Measurements from ENCODE around the gene PMIS2.

PMIS2 gene

DNA sequence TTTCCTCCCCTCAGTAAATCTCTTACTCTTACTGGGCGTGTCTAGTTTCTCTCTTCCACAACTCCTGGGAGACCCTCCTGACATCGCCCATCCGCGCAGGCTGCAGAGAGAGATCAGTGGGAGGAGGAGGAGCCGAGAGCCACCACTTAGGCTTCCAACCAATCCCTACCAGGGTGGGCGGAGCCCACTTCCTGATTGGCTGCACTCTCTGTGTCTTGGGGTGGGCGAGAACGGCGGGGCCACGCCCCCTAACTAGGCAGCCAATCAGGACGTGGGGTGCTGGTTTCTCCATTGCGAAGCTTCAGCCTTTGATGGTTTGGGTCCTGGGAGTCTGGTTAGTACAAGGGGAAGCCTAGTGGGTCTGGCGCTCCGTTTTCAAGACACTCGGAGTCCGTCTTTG, at the start of gene PMIS2:
Gene PMIS2 (plus strand): TSS at position 326 of the 400 bp plus-strand sequence. CDS start 87 bp downstream, outside the sequence.
- no peak for TF ChIP-seq CTCF (IDR thresholded peaks at IDR 0.05)
- DNase-seq (ENCODE audit: low spot score), result no peak
- H3K27ac ChIP-seq, result no peak within 1 kb of the TSS
- no peak within 1 kb of the TSS for H3K4me3 ChIP-seq

- Histone ChIP-seq H3K4me3 (no peak overlapping the region), H3K27ac (no peak overlapping the region)
- TF ChIP-seq CTCF (IDR thresholded peaks at IDR 0.05), result no peak
- no peak for DNase-seq (ENCODE audit: low spot score)
Measured at GRCh38 chr19:35539314-35539713, 46.7 kb upstream of the PMIS2 start.

GRCh38 chr19:35539850-35540249, 46.1 kb upstream of the PMIS2 start:
- H3K4me3 ChIP-seq, result no peak overlapping the region
- no peak for TF ChIP-seq CTCF (IDR thresholded peaks at IDR 0.05)
- DNase-seq (ENCODE audit: low spot score), result no peak
- H3K27ac ChIP-seq, result no peak overlapping the region

- TF ChIP-seq CTCF (IDR thresholded peaks at IDR 0.05), result no peak
- no peak overlapping the region for H3K27ac ChIP-seq
- DNase-seq (ENCODE audit: low spot score), result no peak
- H3K4me3 ChIP-seq, result no peak overlapping the region
Measured at GRCh38 chr19:35540356-35540927, 45.5 kb upstream of the PMIS2 start.

- Histone ChIP-seq H3K27ac (no peak overlapping the region), H3K4me3 (no peak overlapping the region)
- DNase-seq (ENCODE audit: low spot score), result no peak
- TF ChIP-seq CTCF (IDR thresholded peaks at IDR 0.05), result no peak
Measured at GRCh38 chr19:35542209-35542608, 43.8 kb upstream of the PMIS2 start.

DNA sequence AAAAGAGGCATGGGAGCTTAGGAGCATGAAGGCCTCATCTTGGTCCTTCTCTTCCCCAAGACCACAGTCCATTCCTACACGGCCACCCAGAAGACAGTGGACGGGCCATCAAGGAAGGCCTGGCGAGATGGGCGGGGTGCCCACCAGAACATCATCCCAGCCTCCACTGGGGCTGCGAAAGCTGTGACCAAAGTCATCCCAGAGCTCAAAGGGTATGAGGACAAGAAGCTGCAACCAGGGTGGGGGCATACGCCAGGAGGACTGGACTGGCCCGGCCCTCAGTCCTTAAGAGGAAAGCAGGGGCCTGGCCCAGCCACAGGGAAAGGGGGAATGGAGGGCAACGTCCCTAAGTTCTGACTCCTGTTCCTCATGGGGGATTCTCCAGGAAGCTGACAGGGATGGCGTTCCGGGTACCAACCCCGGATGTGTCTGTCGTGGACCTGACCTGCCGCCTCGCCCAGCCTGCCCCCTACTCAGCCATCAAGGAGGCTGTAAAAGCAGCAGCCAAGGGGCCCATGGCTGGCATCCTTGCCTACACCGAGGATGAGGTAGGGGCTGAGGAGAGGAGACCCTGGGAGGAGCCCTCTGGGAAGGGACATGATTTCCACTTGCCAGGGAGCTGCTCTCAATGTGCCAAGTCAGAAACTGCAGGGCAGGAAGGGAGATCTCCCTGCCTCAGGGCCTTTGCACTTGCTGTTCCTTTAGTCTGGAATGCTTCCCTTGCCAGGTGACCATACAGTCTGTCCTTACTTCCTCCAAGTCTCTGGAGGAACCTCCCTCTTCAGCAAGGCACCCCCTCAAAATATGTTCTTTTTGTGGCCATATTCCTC, 42.5 kb upstream of the PMIS2 start:
- no peak for DNase-seq (ENCODE audit: low spot score)
- TF ChIP-seq CTCF (IDR thresholded peaks at IDR 0.05), result no peak
- H3K27ac ChIP-seq, result no peak overlapping the region

More for the DNA sequence above, 42.5 kb upstream of the PMIS2 start:
- H3K4me3 ChIP-seq, result no peak overlapping the region
